ENCODE results near the gene LRR1.

- no peak for TF ChIP-seq POLR2AphosphoS5 (IDR thresholded peaks at IDR 0.05; ENCODE audit: borderline replicate concordance, low read depth, low read length)
- TF ChIP-seq EZH2 (IDR thresholded peaks at IDR 0.05), result no peak
- no peak for TF ChIP-seq FOXP2 (optimal IDR thresholded peaks at IDR 0.05; ENCODE audit: control extremely low read depth, extremely low read length, insufficient read depth)
Measured at GRCh38 chr14:49574038-49574437, 24.7 kb upstream of the LRR1 start.

Measured in SK-N-MC (cell line).